ENCODE measurements around the gene LPP.

DNA sequence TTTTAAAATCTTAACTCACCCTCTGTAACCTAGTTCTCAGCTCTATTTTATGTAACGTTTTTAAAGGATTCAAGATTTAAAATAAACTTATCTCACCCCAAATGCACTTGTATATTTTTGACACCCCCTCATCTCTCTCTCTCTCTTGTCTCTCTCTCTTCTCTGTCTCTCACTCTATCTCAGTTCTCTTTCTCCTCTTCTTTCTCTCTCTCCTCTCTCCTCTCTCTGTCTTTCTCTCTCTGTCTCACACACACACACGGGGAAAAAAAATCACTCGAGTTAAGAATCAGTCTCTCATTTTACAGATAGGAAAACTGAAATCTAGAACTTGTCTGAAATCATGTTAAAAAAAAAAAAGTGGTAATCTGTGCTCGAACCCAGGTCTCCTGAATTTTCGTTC, 108.5 kb downstream of the LPP start:
- TF ChIP-seq EP300 (IDR thresholded peaks at IDR 0.05) (no peak), RARB (CRISPR knock-in tag; IDR thresholded peaks at IDR 0.05) (no peak), RAD21 (conservative IDR thresholded peaks at IDR 0.05 in 1 of 2, IDR thresholded peaks at IDR 0.05 in 1 of 2) (no peak), POLR2A (IDR thresholded peaks at IDR 0.05; ENCODE audit: low read length) (no peak)
- TF ChIP-seq, protein P1, sequence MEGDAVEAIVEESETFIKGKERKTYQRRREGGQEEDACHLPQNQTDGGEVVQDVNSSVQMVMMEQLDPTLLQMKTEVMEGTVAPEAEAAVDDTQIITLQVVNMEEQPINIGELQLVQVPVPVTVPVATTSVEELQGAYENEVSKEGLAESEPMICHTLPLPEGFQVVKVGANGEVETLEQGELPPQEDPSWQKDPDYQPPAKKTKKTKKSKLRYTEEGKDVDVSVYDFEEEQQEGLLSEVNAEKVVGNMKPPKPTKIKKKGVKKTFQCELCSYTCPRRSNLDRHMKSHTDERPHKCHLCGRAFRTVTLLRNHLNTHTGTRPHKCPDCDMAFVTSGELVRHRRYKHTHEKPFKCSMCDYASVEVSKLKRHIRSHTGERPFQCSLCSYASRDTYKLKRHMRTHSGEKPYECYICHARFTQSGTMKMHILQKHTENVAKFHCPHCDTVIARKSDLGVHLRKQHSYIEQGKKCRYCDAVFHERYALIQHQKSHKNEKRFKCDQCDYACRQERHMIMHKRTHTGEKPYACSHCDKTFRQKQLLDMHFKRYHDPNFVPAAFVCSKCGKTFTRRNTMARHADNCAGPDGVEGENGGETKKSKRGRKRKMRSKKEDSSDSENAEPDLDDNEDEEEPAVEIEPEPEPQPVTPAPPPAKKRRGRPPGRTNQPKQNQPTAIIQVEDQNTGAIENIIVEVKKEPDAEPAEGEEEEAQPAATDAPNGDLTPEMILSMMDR (IDR thresholded peaks at IDR 0.05): no peak
